OCI-LY7 (cell line): ENCODE measurements around the gene SMOC2. TPM values are rescaled to one million over a fixed set of nuclear protein-coding genes. Genes with fewer than 3 reads are reported as not detected.

Experiments used
- BruUV-seq: library from RNA; stranded (reverse); fragments of 400-500 nt; replicated peaks from 2 replicates; lab custom pipeline; 2021; lab: Mats Ljungman, UMichigan
- CTCF ChIA-PET: fragments of 300-600 bp; sonication (Branson Sonifier 250); formaldehyde crosslinking; loops from one replicate; lab custom pipeline; 2022; ENCODE audit warnings: antibody characterized with exemption; ENCODE audit not compliant: unreplicated experiment; lab: Charles Lee
- POLR2A ChIA-PET: fragments of 300-600 bp; sonication (Branson Sonifier 250); formaldehyde crosslinking; loops from one replicate; lab custom pipeline; 2022; ENCODE audit warnings: antibody characterized with exemption; lab: Charles Lee
- DNase-seq: peaks from one replicate; pipeline ENCODE4 v3.0.0-alpha.2; 2015; ENCODE audit warnings: low spot score
- H2AFZ ChIP-seq: fragments of 200-600 bp; sonication (generic), shearing (Covaris generic); 2 replicates; pipeline ENCODE4 v1.6.1; 2014; ENCODE audit warnings: mild to moderate bottlenecking, antibody characterized with exemption, low read length, moderate library complexity
- H3K27ac ChIP-seq: fragments of 200-600 bp; sonication (generic); 2 replicates; pipeline ENCODE4 v1.5.1; 2014; ENCODE audit warnings: mixed run types, low read depth, mild to moderate bottlenecking, moderate library complexity, low read length, inconsistent platforms; ENCODE audit not compliant: poor library complexity, severe bottlenecking
- H3K36me3 ChIP-seq: fragments of 200-600 bp; sonication (generic); 2 replicates; pipeline ENCODE4 v1.6.1; 2014; ENCODE audit warnings: mild to moderate bottlenecking, antibody characterized with exemption, low read length, moderate library complexity, mixed read lengths; ENCODE audit not compliant: insufficient read depth
- H3K4me1 ChIP-seq: fragments of 200-600 bp; sonication (generic); 2 replicates; pipeline ENCODE4 v1.5.1; 2014; ENCODE audit warnings: mild to moderate bottlenecking, low read length; ENCODE audit not compliant: insufficient read depth, poor library complexity, severe bottlenecking
- H3K4me2 ChIP-seq: fragments of 200-600 bp; sonication (generic); 2 replicates; pipeline ENCODE4 v1.6.1; 2014; ENCODE audit warnings: mild to moderate bottlenecking, low read length
- H3K4me3 ChIP-seq: fragments of 200-600 bp; sonication (generic); 2 replicates; pipeline ENCODE4 v1.5.1; 2014; ENCODE audit warnings: mild to moderate bottlenecking, low read depth, low read length; ENCODE audit not compliant: poor library complexity, severe bottlenecking
- H3K79me2 ChIP-seq: fragments of 200-600 bp; sonication (generic); 2 replicates; pipeline ENCODE4 v1.6.1; 2016; ENCODE audit warnings: low read depth, mild to moderate bottlenecking, low read length, moderate library complexity, mixed read lengths; ENCODE audit not compliant: insufficient read depth
- H3K9me2 ChIP-seq: fragments of 200-600 bp; sonication (generic); 2 replicates; pipeline ENCODE4 v1.6.1; 2016; ENCODE audit warnings: mild to moderate bottlenecking, low read length, mixed read lengths; ENCODE audit not compliant: insufficient read depth
- H3K9me3 ChIP-seq: fragments of 200-600 bp; sonication (generic); 2 replicates; pipeline ENCODE4 v1.6.1; 2014; ENCODE audit warnings: mild to moderate bottlenecking, mixed run types, low read length, mixed read lengths
- H4K20me1 ChIP-seq: fragments of 200-600 bp; sonication (generic); 2 replicates; pipeline ENCODE4 v1.6.1; 2014; ENCODE audit warnings: mild to moderate bottlenecking, antibody characterized with exemption, low read length, moderate library complexity, mixed read lengths; ENCODE audit not compliant: insufficient read depth
- CTCF ChIP-seq: fragments of 200-600 bp; sonication (generic); conservative IDR thresholded peaks from 2 replicates; pipeline ENCODE4 v1.5.1; 2014; ENCODE audit warnings: mild to moderate bottlenecking, antibody characterized with exemption, low read length, moderate library complexity, mixed read lengths
- EZH2phosphoT487 ChIP-seq: fragments of 200-600 bp; sonication (generic); IDR thresholded peaks from 2 replicates; pipeline ENCODE4 v1.6.1; 2018; ENCODE audit warnings: low read depth, borderline replicate concordance, mild to moderate bottlenecking, mixed run types, antibody characterized with exemption, low read length, moderate library complexity, mixed read lengths
- intact Hi-C: fragments of 100-400 bp; cut with micrococcal nuclease; formaldehyde crosslinking; loops from one replicate; pipeline ENCODE4 v1.10.0; 2022; ENCODE audit not compliant: unreplicated experiment
- total RNA-seq, 2 experiments: library from RNA; depleted of rRNA in 1 of 2; stranded (reverse); fragments of >200 nt in 1 of 2; shearing (Covaris generic) in 1 of 2; gene quantifications; 2 replicates each; pipeline ENCODE4 v1.2.3, GENCODE V29; 2014 to 2022

SMOC2 gene
- total RNA-seq, 2 experiments from 2014 or later, result not detected

- no peaks in the 10 kb centered on the region for H3K79me2 ChIP-seq
- intact Hi-C loops, result no loop called here
- no TSS peak for BruUV-seq
- no peak overlapping the region for H3K27ac ChIP-seq
- H3K36me3 ChIP-seq, result no peaks in the 10 kb centered on the region
- no peak overlapping the region for H2AFZ ChIP-seq
- DNase-seq, result no peak
- H3K4me3 ChIP-seq, result no peak overlapping the region
- H3K9me3 ChIP-seq, result no peaks in the 10 kb centered on the region
- no peak overlapping the region for H3K4me2 ChIP-seq
- ChIA-PET CTCF (no interaction called here), POLR2A (no interaction called here)
- no peaks in the 10 kb centered on the region for H4K20me1 ChIP-seq
- no peaks in the 10 kb centered on the region for H3K4me1 ChIP-seq
- TF ChIP-seq EZH2phosphoT487 (no peak), CTCF (no peak)
- H3K9me2 ChIP-seq, result no peaks in the 10 kb centered on the region
These were observed 27.8 kb upstream of the SMOC2 start for GRCh38 chr6:168413018-168413720.

GRCh38 chr6:168413856-168414255 is 27.1 kb upstream of the SMOC2 start:
- Histone ChIP-seq H3K79me2 (no peaks in the 10 kb centered on the region), H4K20me1 (no peaks in the 10 kb centered on the region), H3K27ac (no peak overlapping the region), H3K9me2 (no peaks in the 10 kb centered on the region), H3K4me1 (no peaks in the 10 kb centered on the region), H3K36me3 (no peaks in the 10 kb centered on the region), H2AFZ (no peak overlapping the region), H3K4me3 (no peak overlapping the region), H3K4me2 (no peak overlapping the region), H3K9me3 (no peaks in the 10 kb centered on the region)
- CTCF ChIA-PET, result no interaction called here
- no TSS peak for BruUV-seq
- intact Hi-C loops, result no loop called here
- TF ChIP-seq CTCF (no peak), EZH2phosphoT487 (no peak)
- no peak for DNase-seq
- POLR2A ChIA-PET, result no interaction called here

GRCh38 chr6:168414336-168415097 is 26.5 kb upstream of the SMOC2 start:
- no TSS peak for BruUV-seq
- ChIA-PET POLR2A (no interaction called here), CTCF (no interaction called here)
- intact Hi-C loops, result no loop called here
- no peak overlapping the region for H3K4me3 ChIP-seq
- no peak overlapping the region for H3K27ac ChIP-seq
- H2AFZ ChIP-seq, result no peak overlapping the region
- no peaks in the 10 kb centered on the region for H3K9me2 ChIP-seq
- no peaks in the 10 kb centered on the region for H3K79me2 ChIP-seq
- TF ChIP-seq EZH2phosphoT487 (no peak), CTCF (no peak)
- H3K4me2 ChIP-seq, result no peak overlapping the region
- no peaks in the 10 kb centered on the region for H3K4me1 ChIP-seq
- no peaks in the 10 kb centered on the region for H3K9me3 ChIP-seq
- H3K36me3 ChIP-seq, result no peaks in the 10 kb centered on the region
- H4K20me1 ChIP-seq, result no peaks in the 10 kb centered on the region
- no peak for DNase-seq
